ENCODE data around the gene LRRC4C. TPM values are rescaled to one million over a fixed set of nuclear protein-coding genes. Genes with fewer than 3 reads are reported as not detected.

The LRRC4C gene
- total RNA-seq, 1 experiment from 2014 or later = not detected

DNA sequence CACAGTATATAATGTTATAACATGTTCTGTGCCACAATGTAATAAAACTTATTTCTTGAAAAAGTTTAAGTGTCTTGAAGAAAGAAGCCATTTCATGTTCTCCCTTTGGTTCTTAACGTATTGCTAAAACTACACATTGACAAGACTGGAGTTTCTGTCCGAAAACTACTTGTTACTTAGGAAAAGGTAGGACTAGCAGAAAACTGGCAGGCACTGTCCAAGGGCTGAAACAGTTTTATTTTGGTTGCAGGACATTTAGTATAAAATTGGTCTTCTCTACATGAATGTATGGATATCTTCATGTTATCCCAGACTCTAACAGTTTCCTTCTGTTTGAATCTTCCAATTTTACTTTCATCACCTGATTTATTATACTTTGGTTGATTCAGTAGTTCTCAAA lies 1027.1 kb downstream of the LRRC4C start:
- in situ Hi-C loops (cut with HindIII; ENCODE audit: low pct_unique_long_range_greater_than_20kb, low sequenced_read_pairs) = no loop called here
- DNase-seq (ENCODE audit: low read depth, low spot score) = no peak

DNA sequence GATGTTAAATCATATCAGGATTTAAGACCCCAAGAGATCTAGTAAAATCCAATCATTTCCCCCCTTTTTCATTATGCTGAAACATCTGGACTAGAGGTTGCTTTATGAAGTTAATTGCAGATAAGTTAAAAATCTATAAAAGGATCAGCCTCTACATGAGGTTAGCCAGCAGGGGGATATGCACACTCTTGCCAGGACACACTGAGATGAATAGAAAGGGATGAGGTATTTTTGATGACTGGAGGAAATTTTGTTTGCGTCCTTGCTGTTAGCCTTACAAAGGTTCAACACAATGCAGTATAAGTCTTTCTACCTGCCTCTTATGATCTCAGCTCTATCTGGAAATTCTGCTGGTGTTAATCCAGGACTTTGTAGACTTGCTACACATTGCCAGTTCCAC lies 1034.3 kb downstream of the LRRC4C start:
- DNase-seq (ENCODE audit: low read depth, low spot score) = peak; percentile 8
- in situ Hi-C loops (cut with HindIII; ENCODE audit: low pct_unique_long_range_greater_than_20kb, low sequenced_read_pairs) = no loop called here

DNA sequence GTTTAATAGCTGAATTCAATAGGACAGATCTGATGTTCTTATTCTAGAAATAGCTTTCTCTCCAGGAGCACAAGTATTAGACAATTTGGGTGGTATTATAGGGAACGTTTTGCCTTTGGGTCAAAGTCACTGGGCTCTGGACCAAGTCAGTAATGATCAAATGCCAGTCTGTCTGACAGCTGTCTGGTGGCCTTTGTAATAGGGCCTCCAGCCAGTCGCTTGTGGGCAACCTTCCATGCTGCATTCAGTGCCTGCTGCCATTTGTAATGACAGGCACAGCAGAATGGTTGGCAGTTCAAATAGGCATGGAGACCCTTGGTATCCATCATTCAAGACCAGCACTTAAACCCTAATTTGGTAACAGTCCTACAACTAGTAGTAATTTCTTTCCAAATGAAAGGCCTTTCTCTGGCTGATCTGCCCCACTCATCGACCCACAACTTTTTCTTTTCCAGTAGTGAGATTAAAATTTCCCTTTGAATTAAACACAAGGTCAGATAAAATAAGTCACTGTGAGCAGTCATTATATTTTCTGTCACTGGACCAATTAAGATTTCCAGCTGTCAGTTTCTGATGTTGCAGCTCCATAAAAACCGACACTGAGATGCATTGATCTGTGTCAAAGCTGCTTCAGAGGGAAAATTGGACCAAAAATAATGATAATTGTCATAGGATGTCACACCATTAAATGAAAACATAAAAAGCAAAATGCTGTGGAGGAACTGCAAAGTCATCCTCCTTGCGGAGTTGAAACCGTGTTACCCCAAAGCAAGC lies 1038.1 kb downstream of the LRRC4C start:
- in situ Hi-C loops (cut with HindIII; ENCODE audit: low pct_unique_long_range_greater_than_20kb, low sequenced_read_pairs) = no loop called here
- no peak for DNase-seq (ENCODE audit: low read depth, low spot score)

DNA sequence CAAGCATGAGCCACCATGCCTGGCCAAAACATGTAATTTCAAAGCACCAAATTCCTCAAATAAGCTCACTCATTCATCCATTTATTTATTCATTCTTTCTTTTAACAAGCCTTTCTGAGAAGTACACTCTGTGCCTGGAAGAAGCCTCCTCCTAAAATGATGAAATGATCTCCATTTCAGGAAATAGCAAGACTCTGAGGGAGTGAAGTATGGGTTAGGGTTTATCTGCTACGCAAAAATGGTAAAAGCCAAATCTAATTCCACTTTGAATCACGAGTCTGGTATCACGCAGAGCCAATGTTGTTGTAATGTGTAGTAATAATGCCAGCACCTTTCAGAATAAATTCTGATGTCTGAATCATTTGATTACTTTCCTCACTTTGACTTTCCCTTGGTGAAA lies 1041.8 kb downstream of the LRRC4C start:
- DNase-seq (ENCODE audit: low read depth, low spot score) = no peak
- in situ Hi-C loops (cut with HindIII; ENCODE audit: low pct_unique_long_range_greater_than_20kb, low sequenced_read_pairs) = no loop called here

DNA sequence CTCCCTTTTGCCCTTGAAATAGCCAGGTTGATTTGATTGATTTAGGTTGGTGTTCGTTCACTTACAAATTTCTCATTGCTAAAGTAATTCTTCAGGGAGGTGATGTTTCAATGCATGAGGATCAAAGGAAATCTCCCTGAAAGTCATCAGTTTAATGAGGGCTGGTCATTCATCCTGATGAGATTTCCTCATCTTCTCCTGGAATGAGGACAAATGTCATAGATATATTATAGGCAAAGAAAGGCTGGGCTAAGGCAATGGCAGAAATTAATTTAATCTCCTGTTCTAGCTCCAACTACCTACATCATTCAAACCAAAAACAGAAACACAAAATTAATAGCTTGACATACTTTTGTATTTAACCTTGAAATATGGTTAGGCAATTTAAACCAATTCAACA lies 1052.1 kb downstream of the LRRC4C start:
- in situ Hi-C loops (cut with HindIII; ENCODE audit: low pct_unique_long_range_greater_than_20kb, low sequenced_read_pairs) = no loop called here
- DNase-seq (ENCODE audit: low read depth, low spot score) = no peak

DNA sequence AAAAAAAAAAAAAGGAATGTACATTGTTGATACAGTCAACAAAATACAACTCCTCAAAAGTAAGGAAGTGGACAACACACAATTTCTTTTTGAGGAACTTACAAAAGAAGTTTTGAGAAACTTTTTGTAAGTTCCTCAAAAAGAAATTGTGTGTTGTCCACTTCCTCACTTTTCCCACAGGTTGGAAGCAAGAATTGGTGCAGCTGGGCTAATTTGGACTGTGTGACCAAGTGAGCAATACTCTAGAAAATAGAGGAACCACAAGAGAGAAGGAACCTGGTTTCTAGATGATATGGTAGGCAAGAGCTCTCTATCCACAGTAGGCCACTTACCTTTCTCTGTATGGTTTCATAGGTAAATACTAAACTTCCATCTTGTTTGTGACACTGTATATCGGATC lies 1053.8 kb downstream of the LRRC4C start:
- DNase-seq (ENCODE audit: low read depth, low spot score) = no peak
- in situ Hi-C loops (cut with HindIII; ENCODE audit: low pct_unique_long_range_greater_than_20kb, low sequenced_read_pairs) = no loop called here

DNA sequence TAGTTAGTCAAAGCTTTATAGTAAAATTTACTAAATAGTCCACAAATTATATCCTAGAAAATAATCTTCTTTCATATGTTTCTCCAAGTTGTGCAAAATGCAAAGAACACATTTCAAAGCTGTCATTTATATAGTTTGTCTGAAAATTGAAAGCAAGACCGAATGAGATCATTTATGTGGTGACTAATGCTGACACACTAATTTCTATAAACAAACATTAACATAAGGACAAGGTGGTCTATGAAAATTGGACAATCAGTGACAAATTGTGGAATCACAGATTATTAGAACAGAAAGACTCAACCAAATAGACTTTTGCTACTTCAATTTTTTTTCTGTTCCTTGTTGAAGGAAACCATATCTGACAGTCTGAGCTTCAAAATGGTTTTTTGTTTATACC lies 1056.1 kb downstream of the LRRC4C start:
- in situ Hi-C loops (cut with HindIII; ENCODE audit: low pct_unique_long_range_greater_than_20kb, low sequenced_read_pairs) = no loop called here
- no peak for DNase-seq (ENCODE audit: low read depth, low spot score)

DNA sequence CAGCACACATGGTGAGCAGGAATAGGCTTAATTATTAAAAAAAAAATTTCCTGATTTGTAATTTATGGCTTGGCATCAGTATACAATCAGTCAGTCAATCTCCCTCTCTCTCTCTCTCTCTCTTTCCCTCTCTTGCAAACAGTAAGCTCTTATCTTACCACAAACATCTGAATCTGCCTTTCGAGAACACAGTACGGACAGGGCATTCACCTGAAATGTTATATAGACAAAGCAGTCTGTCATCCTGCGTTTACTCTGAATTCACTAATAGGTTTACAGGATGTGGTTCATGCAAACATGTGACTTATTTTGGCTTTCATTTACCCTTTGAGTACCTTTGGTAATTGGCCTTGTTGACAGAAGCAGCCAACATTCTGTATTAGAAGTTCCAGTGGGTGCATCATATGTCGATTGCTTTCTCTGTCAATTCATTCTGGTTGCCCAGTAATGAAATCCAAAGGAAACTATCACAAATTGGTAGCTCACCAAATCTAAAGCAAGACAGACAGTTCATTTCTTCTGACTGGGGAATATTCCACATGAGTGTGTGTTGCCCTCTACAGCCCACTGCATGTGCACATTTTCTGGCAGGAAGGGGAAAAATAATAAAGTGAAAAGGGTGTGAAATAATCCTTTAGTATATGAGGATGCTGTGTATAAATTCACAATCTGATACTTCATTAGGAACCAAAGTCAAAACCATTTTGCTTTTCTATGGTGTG lies 1058.2 kb downstream of the LRRC4C start:
- in situ Hi-C loops (cut with HindIII; ENCODE audit: low pct_unique_long_range_greater_than_20kb, low sequenced_read_pairs) = no loop called here
- no peak for DNase-seq (ENCODE audit: low read depth, low spot score)

DNA sequence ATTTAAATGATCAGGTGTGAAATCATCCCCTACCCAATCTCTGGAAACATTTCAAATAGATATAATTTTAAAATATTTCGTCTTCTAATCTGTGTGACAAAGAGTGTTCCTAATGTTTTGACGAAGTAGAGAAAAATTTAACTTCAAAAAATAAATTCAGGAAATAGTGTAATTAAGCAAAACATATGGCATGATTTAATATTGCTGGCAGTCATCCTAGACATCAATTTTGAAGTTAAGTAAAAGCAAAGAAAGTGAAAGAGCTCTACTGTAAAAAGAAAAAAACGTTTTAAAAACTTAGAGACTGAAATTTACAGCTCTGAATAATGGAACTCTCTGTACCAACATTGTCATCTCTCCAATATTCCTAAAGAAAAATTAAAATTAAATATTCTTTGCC lies 1062.3 kb downstream of the LRRC4C start:
- no peak for DNase-seq (ENCODE audit: low read depth, low spot score)
- in situ Hi-C loops (cut with HindIII; ENCODE audit: low pct_unique_long_range_greater_than_20kb, low sequenced_read_pairs) = no loop called here

DNA sequence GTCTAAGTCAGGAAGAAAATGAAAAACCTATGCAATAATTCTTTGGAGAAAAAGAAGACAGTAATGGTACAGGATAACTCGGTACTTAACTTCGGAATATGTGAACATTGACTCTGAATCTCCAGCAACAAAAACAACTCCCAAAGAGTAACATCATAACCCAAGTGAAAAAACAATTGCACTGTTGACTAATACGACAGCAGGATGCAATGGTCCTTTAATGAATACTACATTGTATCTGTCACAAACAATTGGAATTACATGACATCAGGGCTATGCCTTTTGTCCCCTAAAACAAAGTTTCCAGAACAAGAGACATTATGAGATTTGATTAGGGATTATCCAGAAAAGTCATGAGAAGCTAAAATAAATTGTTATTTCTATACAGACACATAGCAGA lies 1065.9 kb downstream of the LRRC4C start:
- no peak for DNase-seq (ENCODE audit: low read depth, low spot score)
- in situ Hi-C loops (cut with HindIII; ENCODE audit: low pct_unique_long_range_greater_than_20kb, low sequenced_read_pairs) = no loop called here

DNA sequence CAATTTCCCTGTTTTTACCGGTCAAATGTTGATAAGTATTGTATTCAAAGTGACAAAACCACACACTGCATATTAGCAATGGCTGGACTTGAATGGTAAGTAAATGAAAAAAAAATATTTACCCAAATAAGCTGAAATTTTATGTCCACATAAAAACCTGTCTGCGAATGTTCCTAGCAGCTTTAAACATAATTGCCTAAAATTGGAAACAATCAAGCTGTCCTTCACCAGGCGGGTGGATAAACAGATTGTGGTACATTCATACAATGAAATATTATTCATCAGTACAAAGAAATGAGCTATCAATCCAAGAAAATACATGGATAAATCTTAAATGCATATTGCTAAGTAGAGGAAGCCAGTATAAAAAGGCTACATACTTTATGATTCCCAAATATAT lies 1067.8 kb downstream of the LRRC4C start:
- DNase-seq (ENCODE audit: low read depth, low spot score) = no peak
- in situ Hi-C loops (cut with HindIII; ENCODE audit: low pct_unique_long_range_greater_than_20kb, low sequenced_read_pairs) = no loop called here

DNA sequence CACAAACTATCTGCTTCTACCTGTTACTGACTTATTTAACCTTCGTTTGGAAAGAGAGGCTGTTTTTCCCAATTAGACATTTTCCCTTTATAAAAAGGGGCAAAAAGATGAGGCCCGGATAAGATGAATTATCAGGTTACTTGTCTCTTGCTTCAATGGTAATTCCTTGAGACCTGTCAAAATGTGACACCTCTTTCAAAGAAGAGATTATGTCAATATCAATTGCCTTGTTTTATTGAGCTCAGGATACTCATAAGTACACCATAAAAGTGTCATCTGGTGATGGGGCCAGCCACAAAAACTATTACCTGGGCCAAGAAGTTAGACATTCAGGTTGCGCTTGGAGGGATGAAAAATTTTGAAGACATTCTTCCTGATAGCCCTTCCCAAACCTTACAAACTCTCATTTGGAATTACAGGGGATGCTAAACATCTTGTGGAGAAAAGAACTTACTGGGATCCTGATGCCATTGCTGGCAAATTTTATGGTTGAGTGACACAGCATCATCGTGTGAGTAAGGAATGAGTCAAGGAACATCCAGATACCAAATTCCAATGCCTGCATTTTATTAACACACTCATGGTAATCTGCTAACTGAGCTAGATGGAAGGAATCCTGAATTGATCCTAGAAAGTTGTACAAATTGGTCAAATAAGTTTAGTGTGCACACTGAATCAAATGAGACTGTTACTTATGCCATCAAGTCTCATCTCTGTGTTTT lies 1071.2 kb downstream of the LRRC4C start:
- DNase-seq (ENCODE audit: low read depth, low spot score) = no peak
- in situ Hi-C loops (cut with HindIII; ENCODE audit: low pct_unique_long_range_greater_than_20kb, low sequenced_read_pairs) = no loop called here

DNA sequence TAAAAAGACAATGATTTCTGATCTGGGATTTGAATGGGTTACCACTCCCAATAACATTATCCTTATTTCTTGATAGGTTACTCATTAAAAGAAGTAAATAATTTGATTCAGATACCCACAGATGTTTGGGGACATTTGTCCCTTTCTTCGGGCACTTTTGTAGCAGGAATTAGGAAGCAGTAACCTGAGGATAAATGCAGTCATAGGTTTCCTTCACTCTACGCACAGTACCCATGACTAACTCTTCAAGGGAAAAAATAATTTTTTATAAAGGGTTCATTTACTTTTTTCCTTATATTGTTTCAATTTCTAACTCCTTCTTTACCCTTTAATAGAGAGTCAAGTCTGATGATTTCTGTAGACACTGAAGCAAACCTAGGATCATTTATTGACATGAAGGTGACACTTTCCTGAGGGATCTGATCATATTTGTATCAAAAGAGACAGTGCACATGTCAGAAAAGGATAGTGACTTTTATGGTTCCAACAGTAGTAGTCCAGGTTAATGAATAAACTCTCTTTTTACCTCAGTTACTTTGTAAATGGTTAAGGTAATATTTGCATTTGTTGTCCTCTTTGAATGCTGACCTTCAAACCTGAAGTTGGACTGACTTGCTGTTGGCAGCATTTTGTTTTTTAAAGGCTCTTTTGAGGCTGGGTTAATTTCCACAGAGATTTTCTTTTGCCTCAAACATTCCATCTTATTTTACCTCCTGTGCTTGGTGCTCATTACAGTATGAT lies 1072.0 kb downstream of the LRRC4C start:
- DNase-seq (ENCODE audit: low read depth, low spot score) = no peak
- in situ Hi-C loops (cut with HindIII; ENCODE audit: low pct_unique_long_range_greater_than_20kb, low sequenced_read_pairs) = no loop called here

DNA sequence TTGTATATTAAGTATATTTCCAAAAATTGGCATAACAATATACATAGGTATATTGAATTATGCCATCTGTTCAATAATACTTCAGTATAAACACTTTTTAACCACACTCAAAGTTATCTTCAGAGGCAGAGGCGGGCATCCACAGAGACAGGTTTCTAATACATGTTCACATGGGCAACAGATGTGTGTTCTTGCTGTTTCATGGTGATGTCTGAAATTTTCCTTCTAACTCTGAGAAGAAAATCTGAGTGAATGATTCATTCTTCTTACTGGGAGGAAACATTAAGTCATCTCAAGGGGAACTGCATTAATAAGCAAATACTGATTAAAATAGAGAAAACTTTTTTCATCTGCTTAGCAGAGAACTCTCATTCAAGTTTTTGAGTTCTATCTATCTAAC lies 1074.5 kb downstream of the LRRC4C start:
- in situ Hi-C loops (cut with HindIII; ENCODE audit: low pct_unique_long_range_greater_than_20kb, low sequenced_read_pairs) = no loop called here
- no peak for DNase-seq (ENCODE audit: low read depth, low spot score)

DNA sequence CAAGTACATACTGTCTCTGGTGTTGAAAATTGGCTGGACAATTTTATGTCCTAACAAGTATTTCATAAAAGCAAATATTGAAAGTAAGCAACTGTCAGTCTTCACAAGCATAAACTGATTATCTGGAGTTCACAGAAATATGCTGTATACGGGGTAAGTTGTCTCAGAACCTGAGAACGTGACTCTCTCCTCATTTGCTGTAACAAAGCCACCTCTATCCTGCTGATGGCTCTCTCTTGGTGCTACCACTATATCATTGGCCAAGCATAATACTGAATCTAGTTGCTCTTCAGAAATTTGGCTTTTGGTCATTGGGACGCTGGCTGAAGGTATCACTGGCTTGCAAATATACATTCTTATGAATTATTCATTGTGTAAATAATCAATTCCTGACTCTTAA lies 1078.0 kb downstream of the LRRC4C start:
- in situ Hi-C loops (cut with HindIII; ENCODE audit: low pct_unique_long_range_greater_than_20kb, low sequenced_read_pairs) = no loop called here

DNA sequence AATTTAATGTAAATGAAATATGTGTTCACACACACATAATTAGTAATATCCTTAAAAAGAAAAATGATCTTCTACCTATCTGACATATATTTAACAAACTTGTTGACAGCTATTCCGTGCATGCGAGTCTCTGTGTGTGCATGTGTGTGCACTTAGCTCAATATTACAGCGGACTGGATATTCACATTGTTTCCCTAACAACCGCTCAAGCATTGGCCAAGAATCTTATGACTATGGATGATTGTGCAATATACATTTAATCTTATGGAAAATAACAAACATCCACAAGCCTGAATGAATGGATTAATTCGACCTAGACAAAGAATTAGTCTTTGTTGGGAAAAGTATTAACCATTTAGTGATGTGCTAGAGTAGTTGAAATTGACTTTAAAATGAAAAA lies 1078.6 kb downstream of the LRRC4C start:
- in situ Hi-C loops (cut with HindIII; ENCODE audit: low pct_unique_long_range_greater_than_20kb, low sequenced_read_pairs) = no loop called here
- peak; percentile 9 for DNase-seq (ENCODE audit: low read depth, low spot score)

More for the DNA sequence above, 1078.0 kb downstream of the LRRC4C start:
- DNase-seq (ENCODE audit: low read depth, low spot score) = no peak

DNA sequence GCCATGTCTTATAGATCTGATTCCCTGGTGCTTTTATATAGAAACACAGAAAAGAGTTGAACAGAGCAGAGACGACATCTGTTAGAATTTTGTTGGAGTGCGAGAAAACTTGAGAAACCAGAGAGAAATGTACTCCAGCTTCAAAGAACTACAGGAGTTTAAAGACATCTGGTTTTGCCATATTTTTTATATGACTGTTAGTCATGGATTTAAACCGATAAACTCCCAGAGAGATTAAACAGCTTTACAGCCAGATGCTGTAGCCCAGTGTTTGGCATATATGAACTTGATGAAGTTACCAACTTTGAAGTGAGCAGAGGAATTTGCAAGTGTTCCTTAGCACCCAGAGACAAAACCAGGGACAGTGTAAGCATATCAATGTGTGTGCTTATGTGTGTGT lies 1083.1 kb downstream of the LRRC4C start:
- no peak for DNase-seq (ENCODE audit: low read depth, low spot score)
- in situ Hi-C loops (cut with HindIII; ENCODE audit: low pct_unique_long_range_greater_than_20kb, low sequenced_read_pairs) = no loop called here

Data from SK-MEL-5 (cell line).